IMR-90 (cell line): ENCODE data around the gene ZC2HC1B. TPM values are rescaled to one million over a fixed set of nuclear protein-coding genes. Genes with fewer than 3 reads are reported as not detected.
A peak's percentile ranks its signal among the peaks of the same experiment; 100 is the strongest.

Source experiments
- ATAC-seq: fragments of 200-7000 bp; cut with Tn5 transposase; 2 replicates; pipeline ENCODE4 v1.9.1; 2020; ENCODE audit warnings: low read depth, mild to moderate bottlenecking, moderate library complexity
- BruUV-seq: library from RNA; stranded (reverse); fragments of 400-500 nt; replicated peaks from 2 replicates; lab custom pipeline; 2021; lab: Mats Ljungman, UMichigan
- CTCF ChIA-PET: fragments of 300-600 bp; formaldehyde crosslinking; extraction: SDS; loops from one replicate; lab custom pipeline; 2021; ENCODE audit warnings: antibody characterized with exemption; lab: Yijun Ruan, JAX
- POLR2A ChIA-PET: fragments of 300-600 bp; sonication (Branson Sonifier 250); formaldehyde crosslinking; loops from one replicate; lab custom pipeline; 2022; ENCODE audit warnings: antibody characterized with exemption; ENCODE audit not compliant: unreplicated experiment; lab: Charles Lee
- DNase-seq: peaks from one replicate; pipeline ENCODE4 v3.0.0; 2013
- H2AFZ ChIP-seq: replicated peaks from 2 replicates; pipeline ENCODE3; 2013; ENCODE audit warnings: low read length, mild to moderate bottlenecking; ENCODE audit not compliant: poor library complexity
- H2AK5ac ChIP-seq: 2 replicates; pipeline ENCODE4 v1.6.1; 2013; ENCODE audit warnings: low read depth, low read length, inconsistent platforms
- H2AK9ac ChIP-seq: replicated peaks from 2 replicates; pipeline ENCODE3; 2013; ENCODE audit warnings: mild to moderate bottlenecking, low read depth, low read length, moderate library complexity; ENCODE audit not compliant: poor library complexity
- H2BK120ac ChIP-seq: 2 replicates; pipeline ENCODE4 v1.6.1; 2013; ENCODE audit warnings: low read depth, low read length, inconsistent platforms
- H2BK15ac ChIP-seq: 3 replicates; pipeline ENCODE4 v1.6.1; 2013; ENCODE audit warnings: low read depth, low read length, inconsistent platforms
- H2BK20ac ChIP-seq: 2 replicates; pipeline ENCODE4 v1.6.1; 2013; ENCODE audit warnings: low read depth, mild to moderate bottlenecking, inconsistent platforms, low read length, moderate library complexity
- H2BK5ac ChIP-seq: 2 replicates; pipeline ENCODE4 v1.6.1; 2013; ENCODE audit warnings: mild to moderate bottlenecking, low read depth, low read length, inconsistent platforms; ENCODE audit not compliant: poor library complexity, severe bottlenecking
- H3K14ac ChIP-seq: replicated peaks from 2 replicates; pipeline ENCODE4 v1.6.1; 2013; ENCODE audit warnings: low read depth, low read length, inconsistent platforms
- H3K18ac ChIP-seq: 2 replicates; pipeline ENCODE4 v1.6.1; 2013; ENCODE audit warnings: low read depth, low read length, control low read depth
- H3K23ac ChIP-seq: 2 replicates; pipeline ENCODE4 v1.6.1; 2013; ENCODE audit warnings: low read depth, low read length, inconsistent platforms
- H3K27ac ChIP-seq: 2 replicates; pipeline ENCODE4 v1.5.1; 2013; ENCODE audit warnings: mild to moderate bottlenecking, control low read depth, low read length; ENCODE audit not compliant: insufficient read depth
- H3K27me3 ChIP-seq: 2 replicates; pipeline ENCODE4 v1.6.1; 2013; ENCODE audit warnings: low read length; ENCODE audit not compliant: control insufficient read depth, insufficient read depth
- H3K36me3 ChIP-seq: 2 replicates; pipeline ENCODE4 v1.6.1; 2013; ENCODE audit warnings: low read length, mixed read lengths; ENCODE audit not compliant: control insufficient read depth, insufficient read depth
- H3K4ac ChIP-seq: 2 replicates; pipeline ENCODE4 v1.6.1; 2013; ENCODE audit warnings: low read depth, low read length, inconsistent platforms
- H3K4me1 ChIP-seq: 2 replicates; pipeline ENCODE4 v1.6.1; 2013; ENCODE audit warnings: low read length, mixed read lengths; ENCODE audit not compliant: control insufficient read depth, insufficient read depth
- H3K4me2 ChIP-seq: 2 replicates; pipeline ENCODE4 v1.6.1; 2013; ENCODE audit warnings: low read depth, mild to moderate bottlenecking, control low read depth, low read length, moderate library complexity
- H3K4me3 ChIP-seq: 2 replicates; pipeline ENCODE4 v1.5.1; 2013; ENCODE audit warnings: low read depth, mild to moderate bottlenecking, control low read depth, low read length, moderate library complexity; ENCODE audit not compliant: insufficient read depth
- H3K56ac ChIP-seq: 2 replicates; pipeline ENCODE4 v1.6.1; 2013; ENCODE audit warnings: low read length, inconsistent platforms; ENCODE audit not compliant: insufficient read depth; ENCODE audit errors: extremely low read depth
- H3K79me1 ChIP-seq, 2 experiments: 2 replicates each; pipeline ENCODE4 v1.6.1; 2013; ENCODE audit warnings: low read length in 2 of 2, inconsistent platforms in 1 of 2, low read depth in 1 of 2
- H3K9ac ChIP-seq: 2 replicates; pipeline ENCODE4 v1.6.1; 2013; ENCODE audit warnings: low read depth, low read length, control low read depth
- H3K9me1 ChIP-seq: 2 replicates; pipeline ENCODE4 v1.6.1; 2013; ENCODE audit warnings: low read length, inconsistent platforms; ENCODE audit not compliant: insufficient read depth
- H3K9me3 ChIP-seq: 2 replicates; pipeline ENCODE4 v1.6.1; 2013; ENCODE audit warnings: low read length; ENCODE audit not compliant: control insufficient read depth, insufficient read depth
- H4K20me1 ChIP-seq: 2 replicates; pipeline ENCODE4 v1.6.1; 2013; ENCODE audit warnings: low read length, inconsistent platforms; ENCODE audit not compliant: insufficient read depth
- H4K5ac ChIP-seq: 2 replicates; pipeline ENCODE4 v1.6.1; 2013; ENCODE audit warnings: mild to moderate bottlenecking, low read depth, low read length, control low read depth
- H4K8ac ChIP-seq, 2 experiments: 2 replicates each; pipeline ENCODE4 v1.6.1; 2013; ENCODE audit warnings: low read depth in 2 of 2, low read length in 2 of 2, control low read depth in 1 of 2, inconsistent platforms in 1 of 2
- H4K91ac ChIP-seq: 2 replicates; pipeline ENCODE4 v1.6.1; 2013; ENCODE audit warnings: low read depth, low read length, inconsistent platforms; ENCODE audit not compliant: insufficient read depth
- BHLHE40 ChIP-seq: fragments of 150-350 bp; IDR thresholded peaks from 2 replicates; pipeline ENCODE4 v1.6.1; 2016; ENCODE audit warnings: mild to moderate bottlenecking, low read depth, low read length
- CEBPB ChIP-seq: IDR thresholded peaks from 2 replicates; pipeline ENCODE4 v1.6.1; 2012; ENCODE audit warnings: low read depth, low read length, improper control_type of control experiment
- MAFK ChIP-seq: IDR thresholded peaks from 2 replicates; pipeline ENCODE4 v1.6.1; 2012; ENCODE audit warnings: low read depth, low read length, improper control_type of control experiment
- MAZ ChIP-seq: IDR thresholded peaks from 2 replicates; pipeline ENCODE4 v1.6.1; 2012; ENCODE audit warnings: low read depth, mild to moderate bottlenecking, low read length, improper control_type of control experiment, moderate library complexity, borderline replicate concordance
- MXI1 ChIP-seq: IDR thresholded peaks from 2 replicates; pipeline ENCODE4 v1.6.1; 2012; ENCODE audit warnings: low read depth, mild to moderate bottlenecking, low read length, moderate library complexity, borderline replicate concordance
- NFE2L2 ChIP-seq: fragments of 150-350 bp; IDR thresholded peaks from 2 replicates; pipeline ENCODE4 v1.6.1; 2016; ENCODE audit warnings: low read depth, mild to moderate bottlenecking, low read length
- POLR2A ChIP-seq: IDR thresholded peaks from 2 replicates; pipeline ENCODE4 v1.6.1; 2012; ENCODE audit warnings: mild to moderate bottlenecking, low read depth, low read length
- RAD21 ChIP-seq: IDR thresholded peaks from 2 replicates; pipeline ENCODE4 v1.6.1; 2012; ENCODE audit warnings: low read length, improper control_type of control experiment
- RCOR1 ChIP-seq: IDR thresholded peaks from 2 replicates; pipeline ENCODE4 v1.6.1; 2012; ENCODE audit warnings: mild to moderate bottlenecking, low read length, improper control_type of control experiment; ENCODE audit not compliant: insufficient replicate concordance
- RFX5 ChIP-seq: IDR thresholded peaks from 2 replicates; pipeline ENCODE4 v1.8.0; 2012; ENCODE audit warnings: low read depth, mild to moderate bottlenecking, low read length, moderate library complexity
- SMC3 ChIP-seq: fragments of 150-350 bp; IDR thresholded peaks from 2 replicates; pipeline ENCODE4 v1.6.1; 2016; ENCODE audit warnings: low read depth, mild to moderate bottlenecking, antibody characterized with exemption, low read length, moderate library complexity
- USF2 ChIP-seq: fragments of 150-350 bp; IDR thresholded peaks from 2 replicates; pipeline ENCODE4 v1.6.1; 2017; ENCODE audit warnings: mild to moderate bottlenecking, antibody characterized with exemption, low read length, low read depth
- WGBS, 2 experiments: methylation state at CpG; one replicate each; pipeline versions ENCODE4 v1.1.5 to v1.1.7; 2013; ENCODE audit warnings: missing lambda C conversion rate in 2 of 2; ENCODE audit not compliant: insufficient read length in 1 of 2; ENCODE audit errors: extremely low coverage in 2 of 2; 5-methylcytosine and 5-hydroxymethylcytosine counted together
- dilution Hi-C: fragments of 300-500 bp; cut with HindIII; formaldehyde crosslinking; loops from one replicate; pipeline ENCODE4 v1.14.3; 2018; ENCODE audit warnings: low sequenced_read_pairs; ENCODE audit not compliant: unreplicated experiment
- in situ Hi-C: fragments of 300-500 bp; cut with MboI; formaldehyde crosslinking; loops from 3 replicates; pipeline ENCODE4 v1.14.3; 2019; ENCODE audit warnings: low sequenced_read_pairs, inconsistent platforms, mixed read lengths
- intact Hi-C: fragments of 100-400 bp; cut with micrococcal nuclease; formaldehyde crosslinking; loops from 2 replicates; pipeline ENCODE4 v1.10.0; 2022
- polyA plus RNA-seq, 3 experiments: library from polyadenylated mRNA; depleted of rRNA; stranded (reverse); fragments of >200 nt; gene quantifications; 2 replicates each; pipeline ENCODE4 v1.2.3, GENCODE V29; 2012; ENCODE audit warnings: low replicate concordance in 1 of 3
- total RNA-seq: library from RNA; depleted of rRNA; stranded (reverse); fragments of >200 nt; gene quantifications from 2 replicates; pipeline ENCODE4 v1.2.3, GENCODE V29; 2012
- TF ChIP-seq, protein P1 (sequence below): fragments of 150-350 bp; IDR thresholded peaks from 2 replicates; pipeline ENCODE4 v1.6.1; 2016; ENCODE audit warnings: low read depth, mild to moderate bottlenecking, low read length, moderate library complexity, borderline replicate concordance
- TF ChIP-seq, protein P2 (sequence below): conservative IDR thresholded peaks from 2 replicates; pipeline ENCODE4 v1.5.1; 2012; ENCODE audit warnings: mild to moderate bottlenecking, low read depth, low read length, improper control_type of control experiment

The ZC2HC1B gene
- total and polyA plus RNA-seq, 2 of the 4 experiments (the other 2 are of a cell fraction): not detected

DNA sequence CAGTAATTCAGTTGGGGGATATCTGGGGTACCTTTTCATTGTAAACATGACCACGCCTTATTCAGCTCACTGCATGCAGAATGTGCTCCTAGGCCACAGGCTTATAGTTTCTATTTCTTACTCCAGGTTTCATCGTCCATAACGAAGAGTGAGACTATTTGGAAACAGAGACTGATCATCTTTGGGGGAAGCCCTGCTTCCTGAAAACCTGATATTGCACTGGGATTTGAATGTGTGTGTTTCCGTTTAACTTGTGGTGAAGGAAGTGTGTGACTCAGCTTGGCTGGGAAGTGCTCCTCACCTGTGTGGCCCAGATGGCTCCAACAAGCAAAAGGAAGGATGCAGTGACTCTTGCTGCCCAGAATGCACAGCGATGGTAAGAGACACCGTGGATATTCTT is 40.7 kb upstream of the ZC2HC1B start:
- H3K4me1 ChIP-seq: peaks cover 10% of the 10 kb centered on the region
- H2BK120ac ChIP-seq: no peak overlapping the region
- no peak overlapping the region for H3K4me2 ChIP-seq
- H4K8ac ChIP-seq: no peak overlapping the region
- peaks cover 9% of the 10 kb centered on the region for H3K9me1 ChIP-seq
- WGBS, 2 experiments: 100% methylated on average over 2 of the region's 6 CpGs; no CpG with 5 or more reads in 1 of the 2 experiments
- dilution Hi-C loops (no loop called here), intact Hi-C loops (no loop called here), in situ Hi-C loops (no loop called here)
- peak; percentile 33 for DNase-seq
- no peak overlapping the region for H4K91ac ChIP-seq
- 0 out of 2 replicates have a peak overlapping the region, but pooled peaks have one; percentile 19 for H3K4ac ChIP-seq
- H3K27ac ChIP-seq: no peak overlapping the region
- ATAC-seq: no peak
- no peak overlapping the region for H3K9ac ChIP-seq
- H3K9me3 ChIP-seq: no peaks in the 10 kb centered on the region
- no peaks in the 10 kb centered on the region for H4K20me1 ChIP-seq
- POLR2A ChIA-PET: no interaction called here
- no peak overlapping the region for H2AFZ ChIP-seq
- H3K79me1 ChIP-seq: peaks cover 0 to 18% of the 10 kb centered on the region in 2 experiments; a peak in 3 of 4 replicates
- no peak overlapping the region for H2BK5ac ChIP-seq
- BruUV-seq: no TSS peak
- H3K27me3 ChIP-seq: no peaks in the 10 kb centered on the region
- CTCF ChIA-PET: interaction anchor here (0.9 kb wide), 1 partner anchor 14 kb away, joined by 3 read pairs; no protein-coding TSS in a partner anchor
- H3K36me3 ChIP-seq: peaks cover 15% of the 10 kb centered on the region
- H3K4me3 ChIP-seq: no peak overlapping the region
- TF ChIP-seq BHLHE40 (no peak), RAD21 (no peak), MXI1 (no peak), RCOR1 (no peak), SMC3 (no peak), USF2 (no peak), MAFK (no peak), CEBPB (no peak), MAZ (no peak), POLR2A (no peak), NFE2L2 (no peak), RFX5 (no peak)
- TF ChIP-seq, protein P1, sequence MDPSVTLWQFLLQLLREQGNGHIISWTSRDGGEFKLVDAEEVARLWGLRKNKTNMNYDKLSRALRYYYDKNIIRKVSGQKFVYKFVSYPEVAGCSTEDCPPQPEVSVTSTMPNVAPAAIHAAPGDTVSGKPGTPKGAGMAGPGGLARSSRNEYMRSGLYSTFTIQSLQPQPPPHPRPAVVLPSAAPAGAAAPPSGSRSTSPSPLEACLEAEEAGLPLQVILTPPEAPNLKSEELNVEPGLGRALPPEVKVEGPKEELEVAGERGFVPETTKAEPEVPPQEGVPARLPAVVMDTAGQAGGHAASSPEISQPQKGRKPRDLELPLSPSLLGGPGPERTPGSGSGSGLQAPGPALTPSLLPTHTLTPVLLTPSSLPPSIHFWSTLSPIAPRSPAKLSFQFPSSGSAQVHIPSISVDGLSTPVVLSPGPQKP: no peak
- TF ChIP-seq, protein P2, sequence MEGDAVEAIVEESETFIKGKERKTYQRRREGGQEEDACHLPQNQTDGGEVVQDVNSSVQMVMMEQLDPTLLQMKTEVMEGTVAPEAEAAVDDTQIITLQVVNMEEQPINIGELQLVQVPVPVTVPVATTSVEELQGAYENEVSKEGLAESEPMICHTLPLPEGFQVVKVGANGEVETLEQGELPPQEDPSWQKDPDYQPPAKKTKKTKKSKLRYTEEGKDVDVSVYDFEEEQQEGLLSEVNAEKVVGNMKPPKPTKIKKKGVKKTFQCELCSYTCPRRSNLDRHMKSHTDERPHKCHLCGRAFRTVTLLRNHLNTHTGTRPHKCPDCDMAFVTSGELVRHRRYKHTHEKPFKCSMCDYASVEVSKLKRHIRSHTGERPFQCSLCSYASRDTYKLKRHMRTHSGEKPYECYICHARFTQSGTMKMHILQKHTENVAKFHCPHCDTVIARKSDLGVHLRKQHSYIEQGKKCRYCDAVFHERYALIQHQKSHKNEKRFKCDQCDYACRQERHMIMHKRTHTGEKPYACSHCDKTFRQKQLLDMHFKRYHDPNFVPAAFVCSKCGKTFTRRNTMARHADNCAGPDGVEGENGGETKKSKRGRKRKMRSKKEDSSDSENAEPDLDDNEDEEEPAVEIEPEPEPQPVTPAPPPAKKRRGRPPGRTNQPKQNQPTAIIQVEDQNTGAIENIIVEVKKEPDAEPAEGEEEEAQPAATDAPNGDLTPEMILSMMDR: no peak
- H4K5ac ChIP-seq: no peak overlapping the region
- H3K14ac ChIP-seq: no peak overlapping the region
- no peak overlapping the region for H3K56ac ChIP-seq
- H2AK5ac ChIP-seq: peak overlapping the region; percentile 43; the same call in 1 of the 2 replicates
- H2BK15ac ChIP-seq: no peak overlapping the region
- 0 out of 2 replicates have a peak overlapping the region, but pooled peaks have one; percentile 5 for H3K23ac ChIP-seq
- H3K18ac ChIP-seq: no peak overlapping the region
- H2BK20ac ChIP-seq: no peak overlapping the region
- no peak overlapping the region for H2AK9ac ChIP-seq
